H1 (cell line): ENCODE results near the gene KSR2. TPM values are rescaled to one million over a fixed set of nuclear protein-coding genes. Genes with fewer than 3 reads are reported as not detected.

Experiments
- CTCF ChIA-PET: fragments of 300-600 bp; sonication (Branson Sonifier 250); formaldehyde crosslinking; loops from one replicate; lab custom pipeline; 2021; ENCODE audit not compliant: partially characterized antibody; lab: Charles Lee
- POLR2A ChIA-PET: fragments of 300-600 bp; sonication (Branson Sonifier 250); formaldehyde crosslinking; loops from one replicate; lab custom pipeline; 2021; ENCODE audit warnings: inconsistent platforms; ENCODE audit not compliant: partially characterized antibody; lab: Charles Lee
- DNase-seq, 2 experiments: peaks; one replicate each; pipeline versions ENCODE4 v3.0.0 to v3.0.0-alpha.2; 2010 to 2022; ENCODE audit warnings: low spot score in 2 of 2, low read depth in 1 of 2, mixed read lengths in 1 of 2
- FAIRE-seq: peaks from 2 replicates; lab custom pipeline; 2011; peaks lifted over from hg19 to GRCh38; lab: Jason Lieb, UNC
- H2AFZ ChIP-seq: 2 replicates; pipeline ENCODE4 v1.8.1; 2012; ENCODE audit warnings: low read length, inconsistent platforms
- H2AK5ac ChIP-seq: 2 replicates; pipeline ENCODE4 v1.6.1; 2013; ENCODE audit warnings: low read depth, low read length
- H2BK120ac ChIP-seq: replicated peaks from 2 replicates; pipeline ENCODE3; 2013; ENCODE audit warnings: low read depth, low read length, inconsistent platforms
- H2BK12ac ChIP-seq: 2 replicates; pipeline ENCODE4 v1.6.1; 2013; ENCODE audit warnings: low read depth, low read length
- H2BK15ac ChIP-seq: 2 replicates; pipeline ENCODE4 v1.6.1; 2013; ENCODE audit warnings: low read length
- H2BK20ac ChIP-seq: 2 replicates; pipeline ENCODE4 v1.6.1; 2013; ENCODE audit warnings: low read length
- H2BK5ac ChIP-seq: 2 replicates; pipeline ENCODE4 v1.6.1; 2013; ENCODE audit warnings: low read depth, low read length
- H3K14ac ChIP-seq: 2 replicates; pipeline ENCODE4 v1.6.1; 2013; ENCODE audit warnings: inconsistent platforms; ENCODE audit not compliant: insufficient read length
- H3K18ac ChIP-seq: 2 replicates; pipeline ENCODE4 v1.6.1; 2013; ENCODE audit warnings: low read length; ENCODE audit errors: extremely low read depth
- H3K23ac ChIP-seq: 2 replicates; pipeline ENCODE4 v1.6.1; 2013; ENCODE audit warnings: inconsistent platforms; ENCODE audit not compliant: insufficient read length
- H3K23me2 ChIP-seq: 2 replicates; pipeline ENCODE4 v1.6.1; 2013; ENCODE audit warnings: low read depth, low read length
- H3K27ac ChIP-seq: 2 replicates; pipeline ENCODE4 v1.6.1; 2011; ENCODE audit warnings: low read depth, low read length, inconsistent platforms
- H3K27me3 ChIP-seq, 4 experiments: replicated peaks in 1 of 4; 1 replicate in 1 of 4; 2 replicates in 3 of 4; pipeline versions ENCODE4 v1.6.1 to v1.8.1; 2011 to 2013; ENCODE audit warnings: low read length in 3 of 4, mild to moderate bottlenecking in 3 of 4, inconsistent platforms in 2 of 4, mixed read lengths in 2 of 4, moderate library complexity in 1 of 4; ENCODE audit not compliant: control insufficient read depth in 3 of 4, insufficient read depth in 3 of 4; ENCODE audit errors: extremely low read depth in 1 of 4
- H3K36me3 ChIP-seq, 4 experiments: 2 replicates each; pipeline versions ENCODE4 v1.6.1 to v1.8.1; 2011 to 2013; ENCODE audit warnings: mild to moderate bottlenecking in 4 of 4, low read length in 3 of 4, moderate library complexity in 2 of 4, control low read depth in 1 of 4, inconsistent platforms in 1 of 4; ENCODE audit not compliant: insufficient read depth in 4 of 4, control insufficient read depth in 2 of 4
- H3K4ac ChIP-seq: replicated peaks from 2 replicates; pipeline ENCODE3; 2013; ENCODE audit warnings: low read length, low read depth, mixed read lengths, inconsistent platforms; ENCODE audit not compliant: insufficient read length
- H3K4me1 ChIP-seq, 4 experiments: replicated peaks in 1 of 4; 1 replicate in 1 of 4; 2 replicates in 3 of 4; pipeline versions ENCODE4 v1.6.1 to v1.8.1; 2011 to 2013; ENCODE audit warnings: low read length in 3 of 4, inconsistent platforms in 2 of 4, mixed read lengths in 1 of 4; ENCODE audit not compliant: insufficient read depth in 4 of 4, control insufficient read depth in 3 of 4
- H3K4me2 ChIP-seq, 2 experiments: 2 replicates each; pipeline versions ENCODE4 v1.6.1 to v1.8.1; 2011 to 2013; ENCODE audit warnings: low read depth in 2 of 2, low read length in 2 of 2, control low read depth in 1 of 2, inconsistent platforms in 1 of 2, mild to moderate bottlenecking in 1 of 2; ENCODE audit not compliant: insufficient read depth in 1 of 2
- H3K4me3 ChIP-seq, 4 experiments: fragments of 200-600, 300-600 bp in 1 of 4; sonication (generic), shearing (Covaris generic), sonication (Bioruptor Twin) in 1 of 4; 2 replicates each; pipeline versions ENCODE4 v1.5.1 to v1.8.1; 2011 to 2016; ENCODE audit warnings: low read length in 4 of 4, low read depth in 3 of 4, control low read depth in 2 of 4, inconsistent platforms in 2 of 4, mild to moderate bottlenecking in 2 of 4, mixed read lengths in 1 of 4, moderate library complexity in 1 of 4; ENCODE audit not compliant: insufficient read depth in 2 of 4; ENCODE audit errors: extremely low read depth in 1 of 4
- H3K56ac ChIP-seq: replicated peaks from 2 replicates; pipeline ENCODE3; 2013; ENCODE audit warnings: low read depth, mild to moderate bottlenecking, mixed read lengths, low read length, inconsistent platforms; ENCODE audit not compliant: insufficient read length
- H3K79me1 ChIP-seq: 2 replicates; pipeline ENCODE4 v1.6.1; 2013; ENCODE audit warnings: low read depth, low read length, control low read depth
- H3K79me2 ChIP-seq, 2 experiments: 2 replicates each; pipeline versions ENCODE4 v1.6.1 to v1.8.1; 2012 to 2013; ENCODE audit warnings: low read length in 2 of 2, mild to moderate bottlenecking in 2 of 2, inconsistent platforms in 1 of 2; ENCODE audit not compliant: insufficient read depth in 2 of 2, control insufficient read depth in 1 of 2
- H3K9ac ChIP-seq, 4 experiments: replicated peaks in 1 of 4; 1 replicate in 1 of 4; 2 replicates in 3 of 4; pipeline versions ENCODE4 v1.6.1 to v1.8.1; 2011 to 2013; ENCODE audit warnings: low read depth in 3 of 4, low read length in 3 of 4, control low read depth in 2 of 4, mild to moderate bottlenecking in 2 of 4, moderate library complexity in 2 of 4, inconsistent platforms in 1 of 4; ENCODE audit errors: extremely low read depth in 1 of 4
- H3K9me3 ChIP-seq, 2 experiments: 2 replicates each; pipeline versions ENCODE4 v1.6.1 to v1.8.1; 2012 to 2013; ENCODE audit warnings: mild to moderate bottlenecking in 2 of 2, moderate library complexity in 2 of 2, control low read depth in 1 of 2, inconsistent platforms in 1 of 2, low read depth in 1 of 2, low read length in 1 of 2, mixed read lengths in 1 of 2; ENCODE audit not compliant: insufficient read depth in 2 of 2
- H4K20me1 ChIP-seq, 2 experiments: replicated peaks in 1 of 2; 2 replicates each; pipeline versions ENCODE3 to v1.8.1; 2011 to 2013; ENCODE audit warnings: inconsistent platforms in 2 of 2, low read length in 2 of 2, mild to moderate bottlenecking in 1 of 2; ENCODE audit not compliant: insufficient read depth in 2 of 2, control insufficient read depth in 1 of 2
- H4K5ac ChIP-seq: 2 replicates; pipeline ENCODE4 v1.6.1; 2013; ENCODE audit warnings: low read length, low read depth, mixed read lengths, inconsistent platforms; ENCODE audit not compliant: insufficient read length
- H4K8ac ChIP-seq: 2 replicates; pipeline ENCODE4 v1.8.0; 2013; ENCODE audit warnings: mild to moderate bottlenecking, moderate library complexity, low read length, inconsistent platforms; ENCODE audit not compliant: insufficient read depth; ENCODE audit errors: extremely low read depth
- H4K91ac ChIP-seq: replicated peaks from 2 replicates; pipeline ENCODE3; 2013; ENCODE audit warnings: low read length, mixed read lengths, inconsistent platforms; ENCODE audit not compliant: insufficient read length
- HDAC2 ChIP-seq, 2 experiments: fragments of 300-600 bp in 1 of 2; sonication (generic) in 1 of 2; IDR thresholded peaks; 2 replicates each; pipeline ENCODE4 v1.6.1; 2011 to 2012; ENCODE audit warnings: low read depth in 2 of 2, low read length in 2 of 2, mild to moderate bottlenecking in 2 of 2, moderate library complexity in 2 of 2, borderline replicate concordance in 1 of 2, inconsistent platforms in 1 of 2
- POLR2A ChIP-seq, 2 experiments: IDR thresholded peaks; 1 replicate in 1 of 2; 2 replicates in 1 of 2; pipeline ENCODE4 v1.6.1; 2011; ENCODE audit warnings: low read depth in 2 of 2, low read length in 2 of 2, mild to moderate bottlenecking in 2 of 2; ENCODE audit errors: control extremely low read depth in 1 of 2
- SIN3A ChIP-seq, 2 experiments: IDR thresholded peaks in 1 of 2; conservative IDR thresholded peaks in 1 of 2; 2 replicates each; pipeline ENCODE4 v1.6.1; 2011 to 2012; ENCODE audit warnings: low read length in 2 of 2, improper control_type of control experiment in 1 of 2, low read depth in 1 of 2, mild to moderate bottlenecking in 1 of 2
- TBP ChIP-seq: IDR thresholded peaks from 2 replicates; pipeline ENCODE4 v1.6.1; 2011; ENCODE audit warnings: low read depth, low read length, improper control_type of control experiment
- WGBS, 2 experiments: shearing (Covaris generic) in 1 of 2; methylation state at CpG; one replicate each; pipeline versions ENCODE4 v1.1.6 to v1.1.7; 2013 to 2015; ENCODE audit warnings: low lambda C conversion rate in 2 of 2, mixed read lengths in 2 of 2, inconsistent platforms in 1 of 2, low coverage in 1 of 2, missing lambda C conversion rate in 1 of 2; ENCODE audit not compliant: insufficient replicate concordance in 2 of 2, insufficient coverage in 1 of 2, insufficient read length in 1 of 2; ENCODE audit errors: extremely low coverage in 1 of 2, missing lambda C conversion rate in 1 of 2; 5-methylcytosine and 5-hydroxymethylcytosine counted together
- polyA plus RNA-seq, 7 experiments: library from polyadenylated mRNA; depleted of rRNA in 3 of 7; stranded (reverse) in 5 of 7; unstranded in 2 of 7; fragments of >200 nt in 5 of 7; fragments of 200-250 nt in 2 of 7; gene quantifications; 1 replicate in 5 of 7; 2 replicates in 1 of 7; 4 replicates in 1 of 7; pipeline versions ENCODE4 v1.2.1 to v1.2.3, GENCODE V29; 2011 to 2013; ENCODE audit warnings: missing spikeins in 2 of 7, mixed read lengths in 2 of 7
- total RNA-seq: library from RNA; stranded (reverse); fragmentation: NEBNext Ultra II Directional; extraction: Animal tissue kit (Norgen Biotek cat#: 25700); gene quantifications from 2 replicates; pipeline ENCODE4 v1.2.1, GENCODE V29; 2021

Gene KSR2
- total and polyA plus RNA-seq, 2 of the 8 experiments (the other 6 are each of a cell fraction or from before 2014, with no cell fraction given) = 0.74 to 2.2 TPM

- H3K56ac ChIP-seq = no peak overlapping the region
- TF ChIP-seq POLR2A (IDR thresholded peaks at IDR 0.05; ENCODE audit: control extremely low read depth in 1 of 2, low read depth in 2 of 2, low read length in 2 of 2) (no peak), HDAC2 (IDR thresholded peaks at IDR 0.05; ENCODE audit: borderline replicate concordance in 1 of 2, low read depth in 2 of 2, low read length in 2 of 2) (no peak), SIN3A (conservative IDR thresholded peaks at IDR 0.05 in 1 of 2, IDR thresholded peaks at IDR 0.05 in 1 of 2; ENCODE audit: low read depth in 1 of 2, low read length in 2 of 2) (no peak), TBP (no peak)
- no peak overlapping the region for H2BK15ac ChIP-seq
- no peak overlapping the region for H2BK12ac ChIP-seq
- H3K79me2 ChIP-seq = no peaks in the 10 kb centered on the region
- peaks cover 0 to 4% of the 10 kb centered on the region in 2 experiments for H4K20me1 ChIP-seq
- ChIA-PET CTCF (interaction anchor here (0.6 to 4.9 kb wide), 3 partner anchors 14 to 422 kb away, joined by 3 to 17 read pairs (median 4); no protein-coding TSS in a partner anchor), POLR2A (no interaction called here)
- no peak overlapping the region for H3K14ac ChIP-seq
- no peak overlapping the region for H2AFZ ChIP-seq
- no peak overlapping the region for H3K9ac ChIP-seq
- no peaks in the 10 kb centered on the region for H3K9me3 ChIP-seq
- H3K23ac ChIP-seq = no peak overlapping the region
- no peak overlapping the region for H2BK5ac ChIP-seq
- FAIRE-seq = no peak
- H3K36me3 ChIP-seq = no peaks in the 10 kb centered on the region
- H3K79me1 ChIP-seq = no peaks in the 10 kb centered on the region
- H3K4me1 ChIP-seq = no peaks in the 10 kb centered on the region
- no peak overlapping the region for H4K91ac ChIP-seq
- H2AK5ac ChIP-seq = no peak overlapping the region
- no peak overlapping the region for H3K18ac ChIP-seq
- no peak overlapping the region for H4K8ac ChIP-seq
- no peak overlapping the region for H2BK120ac ChIP-seq
- no peak overlapping the region for H3K4me3 ChIP-seq
- H3K23me2 ChIP-seq = peaks cover 5% of the 10 kb centered on the region; the same call in 1 of the 2 replicates
- H2BK20ac ChIP-seq = no peak overlapping the region
- H3K4me2 ChIP-seq = no peak overlapping the region
- WGBS, 2 experiments = 84% methylated on average over 3 of the region's 3 CpGs; no CpG with 5 or more reads in 1 of the 2 experiments
- H3K27me3 ChIP-seq = no peaks in the 10 kb centered on the region
- no peak overlapping the region for H3K27ac ChIP-seq
- H4K5ac ChIP-seq = no peak overlapping the region
- H3K4ac ChIP-seq = no peak overlapping the region
- no peak for DNase-seq
These were observed 541.6 kb downstream of the KSR2 start for GRCh38 chr12:117427211-117427610.
